GM21717 (cell line): ENCODE data around the gene TSC22D3.

ENCODE experiments used
- ATAC-seq: cut with Tn5 transposase; IDR thresholded peaks from one replicate; pipeline ENCODE4 v1.9.1; 2021; ENCODE audit warnings: mild to moderate bottlenecking, moderate library complexity; ENCODE audit not compliant: unreplicated experiment

The TSC22D3 gene

DNA sequence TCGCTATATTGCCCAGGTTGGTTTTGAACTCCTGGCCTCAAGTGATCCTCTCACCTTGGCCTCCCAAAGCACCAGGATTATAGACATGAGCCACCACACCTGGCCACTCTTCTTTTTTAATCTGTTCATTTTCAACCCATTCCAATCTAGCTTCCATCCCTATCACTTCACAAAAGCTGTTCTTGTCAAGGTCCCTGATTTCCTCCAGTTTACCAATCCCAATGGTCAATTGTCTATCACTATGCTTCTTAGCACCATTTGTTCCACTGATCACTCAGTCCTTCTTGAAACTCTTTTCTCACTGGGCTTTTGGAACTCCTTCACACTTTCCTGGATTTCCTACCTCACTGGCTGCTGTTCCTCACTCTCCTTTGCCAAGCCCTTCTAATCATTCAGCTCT, 108.7 kb downstream of the TSC22D3 start:
- no peak for ATAC-seq
